T-helper 9 cell (primary cell): ENCODE data around the gene FREM2.

Experiments
- DNase-seq: peaks from one replicate; pipeline ENCODE4 v3.0.0-alpha.2; 2020

FREM2 gene

GRCh38 chr13:38830442-38831045, 143.7 kb downstream of the FREM2 start:
- no peak for DNase-seq

- DNase-seq = no peak
Measured at GRCh38 chr13:38844581-38844980, 157.7 kb downstream of the FREM2 start.

DNA sequence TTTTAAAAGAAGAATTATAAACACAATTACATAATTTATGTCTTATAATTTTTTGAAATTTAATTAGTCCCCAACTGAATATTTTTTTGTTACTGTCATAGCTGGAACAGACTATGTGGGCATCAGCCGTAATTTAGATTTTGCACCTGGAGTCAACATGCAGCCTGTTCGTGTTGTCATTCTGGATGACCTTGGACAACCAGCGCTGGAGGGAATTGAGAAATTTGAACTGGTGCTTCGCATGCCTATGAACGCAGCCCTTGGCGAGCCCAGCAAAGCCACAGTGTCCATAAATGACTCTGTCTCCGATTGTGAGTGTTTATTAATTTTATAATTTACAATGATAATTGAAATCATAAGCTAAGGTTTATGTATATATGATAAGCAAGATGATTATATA, 161.5 kb downstream of the FREM2 start:
- no peak for DNase-seq

- DNase-seq = no peak
Measured at GRCh38 chr13:38849315-38849714, 162.4 kb downstream of the FREM2 start.

GRCh38 chr13:38850868-38851626, 164.2 kb downstream of the FREM2 start:
- no peak for DNase-seq

DNA sequence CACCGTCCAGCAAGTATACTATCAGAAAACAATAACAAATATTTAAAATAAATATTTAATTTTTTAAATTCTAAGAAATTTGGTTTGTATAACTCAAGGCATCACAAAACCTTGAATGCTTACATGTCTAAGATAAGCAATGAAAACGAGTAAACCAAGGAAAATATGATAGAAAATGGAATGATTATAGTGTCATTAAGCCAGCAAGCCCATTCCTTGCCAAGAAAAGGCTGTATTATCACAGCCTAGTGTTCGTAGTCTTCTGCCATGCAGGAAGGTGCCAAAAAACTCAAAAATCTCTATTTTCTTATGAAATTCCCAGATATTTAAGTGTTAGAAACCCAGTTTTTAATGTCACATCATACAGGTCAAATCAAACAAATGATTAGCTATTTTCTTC, 167.3 kb downstream of the FREM2 start:
- no peak for DNase-seq

- DNase-seq = no peak
Measured at GRCh38 chr13:38856065-38856464, 169.2 kb downstream of the FREM2 start.

DNA sequence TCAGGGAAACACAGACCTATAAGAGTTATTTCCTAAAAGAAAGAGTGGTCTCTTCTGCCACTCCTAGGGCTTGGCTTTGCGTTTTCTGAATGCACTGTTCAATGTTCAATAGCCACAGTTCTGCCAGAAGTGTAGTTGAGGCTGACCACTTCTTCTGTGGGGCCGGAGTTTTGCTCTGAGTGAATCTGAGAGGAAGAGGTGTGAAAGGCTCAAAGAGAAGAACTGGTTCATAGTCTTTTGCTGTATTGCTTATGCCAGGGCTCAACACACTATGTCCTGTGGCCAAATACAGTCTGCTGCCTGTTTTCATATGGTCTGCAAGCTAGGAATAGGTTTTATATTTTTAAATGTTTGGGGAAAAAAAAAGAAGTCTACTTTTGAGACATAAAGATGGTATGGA, 175.6 kb downstream of the FREM2 start:
- DNase-seq = no peak

- no peak for DNase-seq
Measured at GRCh38 chr13:38863536-38863935, 176.7 kb downstream of the FREM2 start.

DNA sequence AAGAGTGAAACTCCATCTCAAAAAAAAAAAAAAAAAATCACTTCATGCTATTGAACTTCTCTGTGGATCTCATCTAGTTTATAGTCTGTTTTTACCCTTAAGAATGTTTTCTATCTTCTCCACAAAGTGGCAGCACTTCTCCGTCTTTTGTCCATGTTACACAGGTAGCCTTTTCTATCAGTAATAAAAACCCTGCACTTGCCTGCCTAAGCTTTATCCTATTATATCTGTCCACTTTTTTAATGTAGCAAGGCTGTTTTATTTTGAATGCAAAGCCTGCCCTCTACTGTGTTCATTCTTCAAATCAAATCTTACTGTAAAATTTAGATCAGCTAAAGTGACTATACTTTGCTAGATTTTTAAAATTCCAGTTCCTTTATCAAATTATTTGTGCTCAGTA, 179.8 kb downstream of the FREM2 start:
- DNase-seq = no peak

DNA sequence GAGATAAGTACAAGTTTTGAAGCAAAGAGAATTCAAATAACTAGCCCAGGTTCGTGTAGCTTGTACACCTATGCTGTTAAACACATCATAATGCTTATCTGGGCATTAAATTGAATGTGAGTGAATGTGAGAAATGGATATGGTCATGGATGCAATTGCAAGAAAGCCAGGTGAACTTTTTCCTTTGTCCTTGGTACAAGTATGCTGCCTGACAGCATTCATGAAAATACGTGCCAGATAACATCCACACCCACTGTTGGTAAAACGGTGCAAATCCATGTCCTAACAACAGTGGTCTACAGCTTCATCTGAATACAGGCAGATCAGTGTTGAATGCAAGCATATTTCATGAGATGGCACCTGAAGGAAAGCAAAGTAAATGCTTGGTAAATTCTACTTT, 181.5 kb downstream of the FREM2 start:
- no peak for DNase-seq

DNA sequence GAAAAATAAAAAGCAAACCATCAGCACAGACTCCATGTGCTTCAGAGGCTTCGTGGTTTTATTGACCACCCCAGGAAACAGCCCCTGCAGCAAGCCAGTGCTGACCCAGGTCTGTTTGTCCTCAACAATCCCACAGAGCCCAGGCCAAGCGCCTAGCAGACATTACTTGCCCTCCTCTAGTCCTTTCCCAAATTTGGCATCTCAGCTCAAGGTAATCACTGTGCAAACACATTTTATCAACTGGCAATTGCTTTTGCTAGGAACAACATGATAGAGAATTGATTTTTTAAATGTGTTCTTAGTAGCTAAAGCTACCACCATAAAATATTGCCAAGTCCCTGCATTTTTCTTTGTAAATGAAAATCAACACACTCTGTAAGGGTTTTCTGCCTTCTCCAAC, 182.0 kb downstream of the FREM2 start:
- DNase-seq = no peak

DNA sequence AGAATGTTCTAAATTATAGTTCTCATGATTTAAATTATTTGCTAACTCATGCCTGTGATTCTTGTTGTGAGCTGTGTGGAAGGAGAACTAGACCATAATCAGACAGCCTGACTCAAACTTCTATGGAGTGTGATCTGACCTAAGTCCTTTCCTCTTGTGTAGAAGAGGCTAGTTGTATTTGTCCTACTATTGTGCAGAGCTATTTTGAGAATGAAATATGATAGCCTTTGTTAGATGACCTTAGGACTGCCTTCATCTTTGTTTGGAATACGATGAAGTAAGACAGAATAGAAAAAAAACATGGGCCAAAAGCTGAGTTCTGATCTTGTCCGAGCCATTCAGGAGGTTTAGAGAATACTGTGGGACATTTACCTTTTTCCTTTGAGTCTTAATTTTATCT, 184.4 kb downstream of the FREM2 start:
- no peak for DNase-seq

GRCh38 chr13:38872693-38873092, 185.8 kb downstream of the FREM2 start:
- no peak for DNase-seq

DNA sequence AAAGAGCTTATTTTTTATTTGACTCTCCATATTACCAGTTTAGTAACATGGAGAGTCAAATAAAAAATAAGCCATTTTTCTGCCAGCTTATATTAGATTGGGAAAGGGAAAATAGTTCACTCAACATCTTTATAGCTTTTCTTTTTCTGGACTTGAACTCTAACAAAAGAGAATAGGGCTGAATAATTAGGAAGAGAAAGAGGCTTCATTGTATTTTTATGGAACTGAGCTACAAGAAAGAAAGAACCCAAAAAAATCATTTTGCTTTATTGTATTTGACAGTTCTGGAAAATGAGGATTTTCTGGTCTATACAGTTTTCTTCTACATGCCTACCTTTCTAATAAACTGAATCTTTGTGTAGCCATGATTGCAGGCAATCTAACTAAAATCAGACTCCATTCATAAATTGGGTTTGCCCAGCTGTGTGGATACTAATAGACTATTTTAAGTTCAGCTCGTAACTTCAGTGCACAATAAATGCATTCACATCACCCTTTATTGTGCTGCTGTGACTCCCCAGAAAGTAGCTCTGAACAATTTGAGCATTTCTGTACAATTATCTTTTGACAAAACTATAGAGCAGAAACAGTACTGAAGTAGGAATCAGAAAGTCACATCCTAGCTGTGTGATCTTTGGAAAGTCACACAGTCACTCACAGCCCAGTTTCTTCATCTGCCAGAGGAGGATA, 188.5 kb downstream of the FREM2 start:
- DNase-seq = no peak

DNA sequence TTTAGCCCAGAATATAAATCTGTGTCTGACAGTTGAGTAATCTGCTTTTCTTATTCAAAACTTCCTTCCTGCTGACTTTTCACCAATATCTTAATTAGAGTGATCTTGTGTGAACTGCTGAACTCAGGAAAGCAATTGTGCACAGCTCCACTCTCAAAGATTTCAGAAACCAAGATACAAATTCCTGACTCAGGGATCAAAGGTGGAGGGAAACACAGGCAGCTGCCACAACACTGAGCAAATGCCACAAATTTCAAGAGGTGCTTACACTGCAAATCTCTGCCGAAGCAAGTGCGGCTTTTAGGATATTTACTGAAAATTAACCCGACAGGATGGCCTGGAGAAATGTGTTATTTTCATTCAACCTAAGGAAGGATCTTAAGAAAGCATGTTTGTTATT, 192.4 kb downstream of the FREM2 start:
- DNase-seq = no peak

- DNase-seq = no peak
Measured at GRCh38 chr13:38879786-38880185, 192.9 kb downstream of the FREM2 start.

GRCh38 chr13:38880397-38880796, 193.5 kb downstream of the FREM2 start:
- no peak for DNase-seq

GRCh38 chr13:38883783-38884182, 196.9 kb downstream of the FREM2 start:
- DNase-seq = no peak

DNA sequence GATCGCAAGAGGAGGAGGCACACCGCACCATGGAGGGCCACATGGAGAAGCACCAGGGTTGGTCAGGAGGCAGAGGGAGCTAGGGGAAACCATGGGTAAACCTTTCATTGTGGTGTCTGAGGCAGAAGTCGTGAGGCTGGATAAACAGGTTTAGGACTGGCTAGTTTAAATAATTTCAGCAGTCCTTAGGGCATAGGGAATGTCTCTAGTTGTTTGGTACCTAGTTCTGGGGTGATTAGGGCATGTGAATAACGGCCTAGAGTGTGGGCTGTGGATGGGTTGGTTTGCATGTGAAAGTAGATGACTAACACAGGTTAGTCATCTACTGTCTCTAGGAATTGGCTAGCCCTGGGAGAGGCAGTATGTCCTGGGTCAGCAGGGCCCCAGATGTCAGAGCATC, 201.4 kb downstream of the FREM2 start:
- no peak for DNase-seq

- no peak for DNase-seq
Measured at GRCh38 chr13:38895075-38895474, 208.2 kb downstream of the FREM2 start.

GRCh38 chr13:38897521-38897920, 210.6 kb downstream of the FREM2 start:
- no peak for DNase-seq

GRCh38 chr13:38898481-38898880, 211.6 kb downstream of the FREM2 start:
- DNase-seq = no peak

DNA sequence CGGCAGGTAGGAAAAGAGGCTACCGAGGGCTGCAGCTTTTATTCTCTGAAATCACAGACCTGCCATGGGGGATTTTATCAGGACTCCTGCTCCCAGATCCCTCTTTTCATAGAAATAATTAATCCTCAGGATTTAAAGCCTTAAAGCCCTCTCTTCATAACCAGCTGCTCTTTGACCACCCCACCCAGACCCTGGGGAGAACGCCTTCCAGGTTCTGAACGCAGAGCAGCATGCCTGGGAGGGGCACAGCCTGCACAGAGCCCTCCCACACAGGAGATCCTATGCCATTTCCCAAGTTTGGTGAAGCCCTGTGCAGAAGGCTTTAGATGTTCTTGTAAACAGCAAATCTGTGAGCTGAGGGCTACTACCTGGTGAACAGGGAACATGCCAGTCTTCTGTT, 212.7 kb downstream of the FREM2 start:
- no peak for DNase-seq
